Stimulated activated CD8-positive, alpha-beta memory T cell treated with anti-CD3 and anti-CD28 coated beads, Interleukin-15, amount 100 ng/mL, for 48 hours (primary cell): ENCODE data around the gene RTL10.
"Not testable (repeated sequence)": the region's sequence is repeated elsewhere in the genome, so short reads cannot be mapped to it uniquely, and the experiment has no call there.

Experiments used
- DNase-seq, 2 donors: peaks; one replicate each; pipeline ENCODE4 v3.0.0-alpha.2; 2020; ENCODE audit warnings: low read depth in 2 of 2

RTL10 gene

DNA sequence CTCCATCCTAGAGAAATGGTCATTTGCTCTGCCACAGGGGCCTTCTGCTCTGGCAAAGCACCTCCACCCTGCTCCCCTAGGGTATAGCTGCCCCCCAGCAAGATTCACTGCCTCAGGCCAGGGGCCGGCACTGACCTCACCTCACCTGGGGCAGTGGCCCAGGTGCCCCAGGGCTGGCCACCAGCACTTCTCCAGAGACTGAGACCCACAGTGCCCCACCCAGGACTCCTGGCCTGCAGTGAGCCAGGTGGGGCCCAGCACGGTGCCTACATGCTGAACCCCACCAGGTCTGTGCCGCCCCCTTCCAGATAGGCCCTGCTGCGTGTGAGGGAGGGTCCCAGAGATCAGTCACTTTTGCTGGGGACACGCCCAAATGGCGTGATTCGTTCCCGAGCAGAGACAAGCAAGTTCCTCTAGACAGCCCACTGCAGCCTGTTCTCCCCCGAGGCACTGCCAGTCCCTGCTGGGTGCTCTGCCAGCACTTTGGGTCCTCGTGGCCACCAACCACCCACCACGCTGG lies 10.8 kb downstream of the RTL10 start:
- no peak for DNase-seq

DNA sequence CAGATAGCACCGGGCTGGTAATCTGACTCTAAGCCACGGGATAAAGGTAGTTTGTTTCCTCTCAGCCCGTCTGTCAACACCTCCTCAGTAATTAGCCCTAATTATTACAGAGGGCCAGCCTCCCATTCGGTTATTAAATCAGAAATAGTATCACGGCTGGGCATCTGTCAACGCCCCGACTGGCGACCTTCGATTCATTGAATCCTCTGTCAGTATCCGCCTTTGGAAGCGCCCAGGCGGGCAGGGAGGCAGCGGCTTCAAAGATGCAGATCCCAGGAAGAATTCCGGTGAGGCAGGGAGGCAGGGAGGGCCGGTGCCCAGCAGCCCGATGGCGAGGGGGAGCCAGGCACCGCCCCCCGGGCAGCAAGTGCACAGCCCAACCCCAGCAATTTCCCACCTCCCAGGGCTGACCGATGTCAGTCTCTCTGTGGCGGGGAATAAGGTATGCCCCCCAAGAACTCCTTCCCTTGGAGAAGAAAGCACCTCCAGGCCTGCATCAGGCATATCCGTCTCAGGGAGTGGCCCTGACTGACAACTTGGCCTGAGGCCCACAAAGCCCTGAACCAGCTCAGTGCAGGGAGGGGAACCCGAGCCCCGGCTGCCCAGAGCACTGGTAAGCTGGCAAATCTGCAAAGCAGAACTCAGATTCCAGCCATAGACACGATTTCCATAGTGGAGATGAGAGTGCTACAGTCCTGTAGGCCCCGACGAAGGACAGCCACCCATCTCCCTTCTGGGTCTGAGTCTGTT lies 11.4 kb downstream of the RTL10 start:
- no peak for DNase-seq

DNA sequence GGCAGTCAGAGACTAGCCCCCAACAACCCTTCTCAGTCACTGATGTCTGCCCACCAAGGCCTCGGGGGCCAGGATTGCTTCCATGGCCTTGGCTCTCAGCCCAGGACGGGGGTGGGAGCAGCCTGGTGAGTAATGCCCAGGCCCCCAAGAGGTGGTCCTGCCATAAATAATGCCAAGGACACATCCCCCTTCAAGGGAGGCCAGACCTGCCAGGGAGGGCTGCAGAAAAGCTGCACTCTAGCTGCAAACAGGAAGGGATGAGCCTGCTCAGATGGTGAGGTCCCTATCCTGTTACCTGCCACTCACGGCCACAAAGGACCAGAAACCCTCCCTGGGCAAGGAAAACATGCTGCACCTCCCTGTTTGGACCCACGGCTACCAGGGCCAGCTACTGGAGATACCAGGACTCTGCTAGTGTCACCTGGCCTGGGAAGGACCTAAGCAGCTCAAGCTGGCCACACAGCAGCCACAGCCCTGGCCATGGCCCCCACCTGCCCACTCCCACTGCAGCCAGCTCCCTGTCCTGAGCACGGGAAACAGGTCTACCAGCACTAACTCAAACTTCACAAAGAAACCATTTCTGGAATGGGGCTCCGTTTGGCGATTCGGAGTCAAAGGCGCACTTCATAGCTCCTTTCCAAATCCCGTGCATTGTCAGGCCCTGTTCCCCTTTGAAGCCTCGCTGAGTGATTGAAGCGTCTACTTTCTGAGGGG lies 12.1 kb downstream of the RTL10 start:
- DNase-seq, result no peak

DNA sequence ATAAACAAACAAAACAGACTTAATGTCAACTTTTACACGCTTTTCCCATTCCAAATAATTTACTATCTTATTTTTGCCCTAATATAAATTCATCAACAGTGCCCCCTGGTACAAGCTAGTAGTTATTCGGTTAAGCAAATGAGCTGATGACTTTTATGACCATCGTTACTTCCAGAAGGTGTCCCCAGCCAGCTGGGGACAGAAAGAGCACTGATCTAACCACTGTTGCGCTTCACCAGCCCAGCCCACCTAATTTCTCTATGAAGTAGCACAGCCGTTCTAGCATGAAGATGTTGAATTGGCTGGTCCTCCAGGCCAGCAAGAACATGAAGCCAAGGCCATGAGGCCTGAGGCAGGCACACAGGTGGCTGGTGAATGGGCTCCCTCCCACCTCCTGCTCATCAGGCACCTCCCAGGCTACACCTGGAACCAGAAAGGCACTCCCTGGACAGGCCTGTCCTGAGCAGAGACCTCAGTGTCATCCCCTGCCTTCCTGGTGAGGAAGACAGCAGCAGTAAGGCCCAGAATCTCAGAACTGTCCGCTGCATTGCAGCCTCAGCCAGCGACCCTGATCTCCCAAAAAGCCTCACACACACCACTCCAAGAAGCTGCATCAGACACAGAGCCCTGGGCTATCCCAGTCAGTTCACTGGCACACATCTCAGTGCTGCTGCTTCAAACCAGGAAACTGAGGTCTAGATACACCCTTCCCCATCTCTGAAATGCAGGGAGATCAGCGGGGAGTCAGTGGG lies 12.9 kb downstream of the RTL10 start:
- DNase-seq, result no peak

DNA sequence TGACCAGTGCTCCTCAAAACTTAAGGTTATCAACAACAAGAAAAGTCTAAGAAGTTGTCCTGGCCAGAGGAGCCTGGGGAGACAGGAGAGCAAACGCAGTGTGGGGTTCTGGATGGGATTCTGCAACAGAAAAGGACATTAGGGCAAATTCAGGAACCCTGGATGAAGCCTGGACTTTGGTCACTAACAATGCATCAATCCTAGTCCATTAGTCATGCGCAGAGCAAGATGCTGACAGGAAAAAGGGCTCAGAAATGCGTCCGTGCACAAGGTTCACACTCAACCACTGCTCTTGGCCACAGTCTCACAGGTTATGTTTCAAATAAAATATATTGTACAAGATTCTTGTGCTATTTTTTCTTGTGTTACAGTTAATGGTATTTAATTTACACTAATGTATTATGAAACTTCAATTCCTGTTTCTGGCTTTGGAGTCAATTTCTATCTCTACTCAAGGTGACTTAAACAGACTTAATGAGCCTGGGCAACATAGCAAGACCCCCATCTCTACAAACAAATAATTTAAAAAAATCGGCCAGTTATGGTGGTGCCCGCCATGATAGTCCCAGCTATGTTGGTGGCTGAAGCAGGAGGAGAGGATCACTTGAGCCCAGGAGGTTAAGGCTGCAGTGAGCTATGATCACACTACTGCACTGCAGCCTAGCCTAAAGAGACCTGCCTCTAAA lies 13.6 kb downstream of the RTL10 start:
- no peak for DNase-seq

DNA sequence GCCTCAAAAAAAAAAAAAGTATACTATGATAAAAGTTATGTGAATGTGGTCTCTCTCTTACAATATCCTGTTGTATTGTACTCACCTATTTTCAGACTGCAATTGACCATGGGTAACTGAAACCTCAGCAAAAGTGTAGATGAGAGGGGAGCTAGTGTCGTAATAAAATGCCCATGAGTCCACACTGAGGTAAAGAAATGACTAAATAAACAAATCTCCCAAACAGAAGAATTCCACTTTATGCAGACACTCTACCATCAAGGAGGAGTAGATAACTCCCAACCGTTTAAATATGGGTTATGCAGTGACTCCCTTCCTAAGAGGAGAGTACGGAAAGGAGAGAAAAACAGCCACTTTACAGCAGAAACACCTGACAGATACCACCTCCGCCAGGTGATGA lies 14.6 kb downstream of the RTL10 start:
- no peak for DNase-seq

DNA sequence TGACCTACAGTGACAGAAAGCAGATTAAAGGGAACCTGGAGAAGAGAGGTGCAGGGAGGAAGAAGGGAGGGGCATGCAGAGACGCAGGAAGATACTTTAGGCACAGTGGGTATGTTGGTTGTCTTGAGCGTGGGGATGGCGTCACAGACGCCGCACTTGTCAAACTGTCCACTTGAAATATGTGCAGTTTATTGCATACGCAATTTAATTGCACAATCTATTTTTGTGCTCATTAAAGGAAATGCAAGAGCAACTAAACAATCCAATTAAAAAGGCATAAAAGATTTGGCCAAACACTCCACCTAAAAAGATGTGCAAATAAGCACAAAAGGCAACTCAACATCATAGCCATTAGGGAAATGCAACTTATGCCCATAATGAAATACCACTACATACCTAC lies 16.8 kb downstream of the RTL10 start:
- no peak for DNase-seq

DNA sequence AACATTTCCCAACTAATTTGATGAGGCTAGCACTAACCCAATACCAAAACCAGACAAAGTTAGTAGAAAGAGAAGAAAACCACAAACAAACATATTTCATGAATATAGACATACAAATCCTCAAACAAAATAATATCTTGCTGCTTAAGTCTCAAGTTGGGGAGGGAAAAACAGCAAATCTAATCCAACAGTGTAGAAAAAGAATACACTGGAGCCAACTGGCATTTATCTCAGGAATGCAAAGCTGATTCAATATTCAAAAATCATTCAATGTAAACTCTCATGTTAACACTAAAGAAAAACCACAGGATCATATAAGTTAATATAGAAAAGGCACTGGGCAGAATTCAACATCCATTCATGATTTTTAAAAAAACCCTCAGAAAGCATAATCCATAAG lies 18.2 kb downstream of the RTL10 start:
- DNase-seq, result no peak

DNA sequence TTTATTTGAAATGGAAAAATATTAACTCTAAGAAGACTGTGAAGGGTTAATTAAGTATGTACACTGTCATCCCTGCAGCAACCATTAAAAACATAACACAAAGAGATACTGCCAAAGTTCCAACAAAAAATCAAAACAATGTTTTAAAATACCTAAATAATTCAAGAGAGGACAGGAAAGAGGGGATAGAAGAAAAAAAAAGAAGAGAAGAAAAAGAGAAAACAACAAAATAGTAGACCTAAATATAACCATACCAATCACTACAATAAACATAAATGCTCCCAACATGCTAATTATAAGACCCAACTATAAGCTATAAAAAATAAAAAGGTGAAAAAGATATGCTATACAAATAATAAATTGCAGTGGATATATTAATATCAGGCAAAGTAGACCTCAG lies 20.1 kb downstream of the RTL10 start:
- no peak for DNase-seq

DNA sequence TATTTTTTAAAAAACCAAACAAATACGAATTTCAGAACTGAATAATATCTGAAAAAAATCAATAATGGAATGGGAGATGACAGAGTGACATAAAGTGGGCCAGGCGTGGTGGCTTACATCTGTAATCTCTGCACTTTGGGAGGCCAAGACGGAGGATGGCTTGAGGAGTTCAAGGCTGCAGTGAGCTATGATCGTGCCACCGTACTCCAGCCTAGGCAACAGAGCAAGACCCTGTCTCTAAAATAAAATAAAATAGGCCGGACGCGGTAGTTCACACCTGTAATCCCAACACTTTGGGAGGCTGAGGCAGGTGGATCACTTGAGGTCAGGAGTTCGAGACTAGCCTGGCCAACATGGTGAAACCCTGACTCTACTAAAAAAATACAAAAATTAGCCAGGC lies 21.3 kb downstream of the RTL10 start:
- not testable (repeated sequence) for DNase-seq

DNA sequence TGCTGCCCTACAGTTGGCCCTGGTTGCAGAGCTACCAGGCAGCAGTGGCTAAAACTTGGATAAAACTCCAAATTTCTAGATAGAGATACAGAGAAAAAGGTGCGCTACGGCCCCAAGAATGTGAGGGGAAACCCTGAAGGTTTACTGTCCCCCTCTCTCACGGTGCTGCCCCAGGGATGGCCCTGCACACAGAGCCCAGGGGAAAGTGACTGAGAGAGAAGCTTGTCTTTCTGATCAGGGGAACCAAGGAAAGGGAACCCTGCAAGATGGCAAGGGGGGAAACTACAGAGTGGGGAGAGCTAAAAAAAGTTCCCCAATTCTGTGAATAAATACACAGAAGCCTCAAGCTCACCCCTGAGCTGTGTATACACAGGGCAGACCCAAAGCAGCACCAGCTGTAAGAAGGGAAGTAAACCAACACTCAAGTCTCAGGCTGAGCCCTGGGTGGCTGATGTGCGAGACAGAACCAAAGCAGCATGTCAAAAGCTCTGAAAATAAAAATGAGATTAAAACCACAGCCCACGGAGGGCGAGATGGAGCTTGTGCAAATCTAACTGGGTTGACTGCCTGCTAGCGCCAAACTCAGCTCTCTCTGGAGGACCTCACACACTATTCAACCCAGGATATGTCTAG lies 22.1 kb downstream of the RTL10 start:
- DNase-seq, result no peak

DNA sequence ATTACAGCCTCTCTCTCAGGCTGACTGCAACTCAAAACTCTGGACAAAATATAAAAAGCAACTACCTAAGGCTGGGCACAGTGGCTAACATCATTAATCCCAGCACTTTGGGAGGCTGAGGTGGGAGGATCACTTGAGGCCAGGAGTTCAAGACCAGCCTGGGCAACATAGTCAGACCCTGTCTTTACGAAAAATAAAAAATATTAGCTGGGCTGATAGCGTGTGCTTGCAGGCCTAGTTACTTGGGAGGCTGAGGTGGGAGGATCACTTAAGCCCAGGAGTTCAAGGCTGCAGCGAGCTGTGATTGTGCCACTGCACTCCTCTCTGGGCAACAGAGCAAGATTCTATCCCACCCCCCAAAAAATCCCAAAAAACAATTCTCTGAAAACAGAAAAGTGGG lies 22.7 kb downstream of the RTL10 start:
- DNase-seq, result not testable (repeated sequence)

DNA sequence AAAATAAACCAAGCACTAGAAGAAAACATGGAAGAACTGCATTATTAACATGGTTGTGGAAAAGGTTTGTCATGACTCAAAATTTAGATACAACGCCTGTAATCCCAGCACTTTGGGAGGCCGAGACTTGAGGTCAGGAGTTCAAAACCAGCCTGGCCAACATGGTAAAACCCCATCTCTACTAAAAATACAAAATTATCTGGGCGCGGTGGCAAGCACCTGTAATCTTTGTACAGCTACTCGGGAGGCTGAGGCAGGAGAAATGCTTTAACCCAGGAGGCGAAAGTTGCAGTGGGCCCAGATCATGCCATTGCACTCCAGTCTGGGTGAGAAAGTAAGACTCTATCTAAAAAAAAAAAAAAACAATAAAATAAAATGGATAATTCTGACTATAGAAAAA lies 23.7 kb downstream of the RTL10 start:
- DNase-seq, result no peak

DNA sequence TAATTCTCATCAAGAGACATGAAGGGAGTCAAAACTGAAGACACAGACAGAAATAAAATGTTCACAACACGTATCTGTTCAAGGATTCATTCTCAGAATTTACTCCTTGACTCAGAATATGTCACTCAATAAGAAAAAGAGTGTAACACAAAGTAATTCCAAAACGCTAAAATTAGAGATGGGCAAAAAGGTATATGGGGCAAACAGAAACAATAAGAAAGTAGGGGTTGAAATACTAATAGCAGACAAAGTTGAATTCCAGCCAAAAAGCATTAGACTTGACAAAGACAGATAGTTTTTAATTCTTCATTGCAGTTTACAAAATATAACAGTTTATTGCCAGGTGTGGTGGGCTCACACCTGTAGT lies 26.7 kb downstream of the RTL10 start:
- DNase-seq, result no peak

DNA sequence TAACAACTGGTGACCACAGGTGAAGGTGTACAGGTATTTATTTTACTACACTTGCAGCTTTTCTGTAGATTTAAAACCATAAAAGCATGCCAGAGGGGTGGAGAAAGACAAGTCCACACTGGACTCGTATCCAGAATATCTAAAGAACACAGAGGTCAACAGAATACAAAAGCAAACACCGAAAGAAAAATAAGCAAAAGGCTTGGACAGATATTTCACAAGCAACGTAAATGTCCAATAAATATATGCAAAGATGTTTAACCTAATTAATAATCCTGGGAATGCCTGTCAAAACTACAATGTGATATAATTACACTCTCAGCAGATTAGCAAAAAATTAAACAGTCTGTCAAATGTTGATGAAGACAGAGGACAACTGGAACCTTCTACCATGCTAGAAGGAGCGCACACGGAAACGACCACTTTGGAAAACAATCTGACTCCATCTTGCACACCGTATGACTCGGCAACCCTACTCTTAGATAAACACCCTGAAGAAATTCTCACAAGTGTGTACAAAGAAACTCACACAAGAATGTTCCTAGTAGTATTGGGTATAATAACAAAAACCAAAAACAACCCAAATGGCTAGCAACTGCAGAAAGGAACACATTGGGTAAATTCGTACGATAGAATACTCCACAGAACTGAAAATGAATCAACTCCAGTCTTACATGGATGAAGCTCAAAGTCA lies 27.2 kb downstream of the RTL10 start:
- DNase-seq, result no peak

DNA sequence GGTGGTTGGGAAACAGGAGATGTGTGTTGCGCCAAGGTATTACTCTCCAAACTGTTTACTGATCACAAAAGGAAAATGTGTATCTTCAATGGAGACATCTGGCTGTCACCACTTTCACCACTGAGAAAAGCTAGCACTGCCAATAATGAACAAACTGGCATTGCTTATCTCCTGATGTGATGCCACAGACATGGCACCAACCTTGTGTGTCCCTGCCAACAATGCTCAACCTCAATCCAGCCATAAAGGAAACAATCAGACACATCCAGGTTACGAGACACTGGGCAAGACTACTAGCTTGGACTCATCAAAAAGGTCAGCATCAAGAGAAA lies 28.1 kb downstream of the RTL10 start:
- DNase-seq, result no peak

DNA sequence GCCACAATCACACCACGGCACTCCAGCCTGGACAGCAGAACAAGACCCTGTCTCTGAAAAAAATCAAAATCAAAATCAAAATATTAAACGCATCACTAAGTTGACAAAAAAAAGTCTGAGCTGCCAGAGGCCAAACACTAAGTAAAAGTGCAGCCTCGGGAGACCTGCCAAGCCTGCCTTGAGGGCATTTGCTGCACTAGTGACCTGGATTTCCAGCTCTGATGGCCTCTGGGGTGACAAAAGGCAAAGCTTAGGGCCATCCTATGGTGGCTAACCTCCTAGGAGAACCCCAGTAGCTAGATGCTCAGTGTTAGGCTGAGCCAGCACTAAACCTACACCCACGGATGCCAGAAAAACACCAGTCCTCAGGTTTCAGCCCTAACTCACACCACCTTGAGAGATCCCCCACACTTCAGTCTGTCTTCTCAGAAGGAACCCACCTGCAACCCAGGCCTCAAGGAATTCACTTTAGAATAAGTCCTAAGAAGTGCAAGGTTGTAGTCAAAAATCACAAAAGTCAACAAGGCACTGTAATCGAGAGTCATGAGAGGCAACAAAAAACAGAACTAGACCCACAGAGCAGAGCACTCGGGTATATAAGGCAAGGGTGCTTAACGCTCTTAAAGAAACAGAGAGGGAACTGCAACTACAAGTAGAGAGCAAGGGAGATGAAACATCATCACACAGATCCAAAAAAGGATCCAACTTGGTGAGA lies 28.6 kb downstream of the RTL10 start:
- DNase-seq, result no peak

DNA sequence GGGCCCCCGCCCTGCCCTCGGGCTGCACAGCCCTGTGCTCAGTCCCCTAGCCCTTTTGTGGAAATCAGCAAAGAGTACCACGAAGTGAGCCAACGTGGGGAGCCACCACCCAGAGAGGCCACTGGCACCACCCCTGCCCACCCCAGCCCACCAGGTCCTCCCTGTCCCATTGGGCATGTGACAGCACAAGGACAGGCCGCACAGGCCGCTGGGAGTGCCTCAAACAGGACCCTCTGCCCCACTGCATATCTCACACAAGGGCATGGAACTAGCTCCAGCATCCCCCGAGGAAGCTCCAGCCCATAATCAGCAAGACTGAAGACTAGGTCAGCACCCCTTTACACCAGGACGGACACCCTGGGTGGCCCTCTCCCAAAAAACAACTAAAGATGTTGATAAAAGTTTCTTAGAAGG lies 29.7 kb downstream of the RTL10 start:
- DNase-seq, result no peak

DNA sequence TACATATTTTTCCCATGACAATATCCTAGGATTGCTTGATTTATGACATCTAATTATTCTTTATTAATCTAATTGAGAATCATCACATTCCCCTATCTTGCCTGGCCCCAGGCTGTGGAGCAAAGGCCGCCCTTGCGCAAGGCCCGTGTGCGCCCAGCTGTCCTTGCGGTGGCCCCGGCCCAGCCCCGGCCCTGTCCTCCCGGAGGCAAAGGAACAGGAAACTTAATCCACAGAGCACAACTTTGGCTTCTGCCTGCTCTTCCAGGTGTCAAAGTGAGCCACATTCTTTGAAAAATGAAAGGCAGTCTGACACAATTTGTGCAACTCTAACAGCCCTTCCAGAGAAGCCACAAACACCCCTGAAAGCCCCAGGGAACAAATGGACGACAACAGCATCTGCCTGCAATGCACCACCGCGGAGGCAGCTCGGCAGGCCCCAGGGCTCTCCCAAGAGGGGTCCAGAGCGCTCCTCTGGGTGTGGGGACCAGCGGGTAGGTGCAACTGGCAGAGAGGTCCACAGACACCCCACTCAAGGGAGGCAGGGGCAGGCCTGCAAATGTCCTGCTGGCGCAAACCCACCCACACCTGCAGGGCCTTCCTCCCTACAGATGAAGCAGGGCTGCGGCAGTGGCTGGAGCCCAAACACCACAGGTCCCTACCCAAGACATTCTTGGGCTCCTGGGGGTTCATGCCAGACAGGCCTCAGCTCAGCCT lies 30.3 kb downstream of the RTL10 start:
- no peak for DNase-seq

DNA sequence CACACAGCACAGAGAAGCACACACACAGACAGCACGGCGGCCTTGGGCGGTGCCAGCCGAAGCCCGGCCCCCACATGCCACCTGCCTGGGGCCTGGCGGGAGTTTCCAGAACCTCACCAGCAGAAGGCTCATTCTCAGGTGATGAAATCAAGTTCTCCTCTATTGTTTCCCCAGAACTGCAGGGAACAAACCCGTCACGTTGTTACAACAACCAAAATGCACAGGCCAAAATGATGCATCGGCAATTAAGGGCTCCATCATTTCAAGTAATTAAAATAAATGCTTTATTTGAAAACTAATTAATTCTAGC lies 30.8 kb downstream of the RTL10 start:
- DNase-seq, result no peak
